ENCODE data around the gene OR51A4. TPM values are rescaled to one million over a fixed set of nuclear protein-coding genes. Genes with fewer than 3 reads are reported as not detected.

Gene OR51A4
- total RNA-seq, 2 experiments from 2014 or later, result not detected

GRCh38 chr11:4922304-4922703, 25.1 kb downstream of the OR51A4 start:
- H3K27ac ChIP-seq (ENCODE audit: low read depth, low read length, poor library complexity, severe bottlenecking), result no peak overlapping the region
- H3K4me1 ChIP-seq (ENCODE audit: insufficient read depth, low read length, poor library complexity, severe bottlenecking), result no peaks in the 10 kb centered on the region
- TF ChIP-seq EZH2phosphoT487 (IDR thresholded peaks at IDR 0.05; ENCODE audit: borderline replicate concordance, low read depth, low read length), result no peak
- no peak overlapping the region for H3K4me2 ChIP-seq (ENCODE audit: low read length)
- DNase-seq (ENCODE audit: low spot score), result no peak
- no peaks in the 10 kb centered on the region for H3K36me3 ChIP-seq (ENCODE audit: insufficient read depth, low read length)
- ChIA-PET POLR2A (no interaction called here), CTCF (ENCODE audit: unreplicated experiment) (no interaction called here)
- BruUV-seq (replicated peaks), result no TSS peak
- no peak overlapping the region for H2AFZ ChIP-seq (ENCODE audit: low read length)
- H3K4me3 ChIP-seq (ENCODE audit: low read depth, low read length, poor library complexity, severe bottlenecking), result no peak overlapping the region
- no peaks in the 10 kb centered on the region for H4K20me1 ChIP-seq (ENCODE audit: insufficient read depth, low read length)
- intact Hi-C loops (cut with micrococcal nuclease; ENCODE audit: unreplicated experiment), result no loop called here
- H3K9me3 ChIP-seq (ENCODE audit: low read length), result no peaks in the 10 kb centered on the region
- H3K79me2 ChIP-seq (ENCODE audit: insufficient read depth, low read depth, low read length), result no peaks in the 10 kb centered on the region
- no peaks in the 10 kb centered on the region for H3K9me2 ChIP-seq (ENCODE audit: insufficient read depth, low read length)

- no peak overlapping the region for H3K27ac ChIP-seq (ENCODE audit: low read depth, low read length, poor library complexity, severe bottlenecking)
- no peaks in the 10 kb centered on the region for H4K20me1 ChIP-seq (ENCODE audit: insufficient read depth, low read length)
- H3K4me1 ChIP-seq (ENCODE audit: insufficient read depth, low read length, poor library complexity, severe bottlenecking), result no peaks in the 10 kb centered on the region
- intact Hi-C loops (cut with micrococcal nuclease; ENCODE audit: unreplicated experiment), result no loop called here
- ChIA-PET CTCF (ENCODE audit: unreplicated experiment) (no interaction called here), POLR2A (no interaction called here)
- no peaks in the 10 kb centered on the region for H3K36me3 ChIP-seq (ENCODE audit: insufficient read depth, low read length)
- no peak overlapping the region for H3K4me3 ChIP-seq (ENCODE audit: low read depth, low read length, poor library complexity, severe bottlenecking)
- H3K9me2 ChIP-seq (ENCODE audit: insufficient read depth, low read length), result no peaks in the 10 kb centered on the region
- H3K4me2 ChIP-seq (ENCODE audit: low read length), result no peak overlapping the region
- H3K79me2 ChIP-seq (ENCODE audit: insufficient read depth, low read depth, low read length), result no peaks in the 10 kb centered on the region
- BruUV-seq (replicated peaks), result no TSS peak
- H3K9me3 ChIP-seq (ENCODE audit: low read length), result no peaks in the 10 kb centered on the region
- TF ChIP-seq EZH2phosphoT487 (IDR thresholded peaks at IDR 0.05; ENCODE audit: borderline replicate concordance, low read depth, low read length) (no peak), CTCF (conservative IDR thresholded peaks at IDR 0.05; ENCODE audit: low read length) (no peak)
- no peak overlapping the region for H2AFZ ChIP-seq (ENCODE audit: low read length)
- no peak for DNase-seq (ENCODE audit: low spot score)
Observed at GRCh38 chr11:4921796-4922195, 25.6 kb downstream of the OR51A4 start.

- BruUV-seq (replicated peaks), result no TSS peak
- intact Hi-C loops (cut with micrococcal nuclease; ENCODE audit: unreplicated experiment), result no loop called here
Observed at GRCh38 chr11:4919250-4919649, 28.2 kb downstream of the OR51A4 start, which contains the start of gene OR51G2. OR51G2 (minus strand) TSS chr11:4919350; CDS start chr11:4915663, 3,687 bp downstream.

More at GRCh38 chr11:4919250-4919649, 28.2 kb downstream of the OR51A4 start, which contains the start of gene OR51G2:
- H3K9me3 ChIP-seq (ENCODE audit: low read length), result no peaks in the 10 kb centered on the region
- no peak within 1 kb of the TSS for H3K27ac ChIP-seq (ENCODE audit: low read depth, low read length, poor library complexity, severe bottlenecking)
- no peak for DNase-seq (ENCODE audit: low spot score)
- no peaks in the 10 kb centered on the region for H4K20me1 ChIP-seq (ENCODE audit: insufficient read depth, low read length)
- H3K79me2 ChIP-seq (ENCODE audit: insufficient read depth, low read depth, low read length), result no peaks in the 10 kb centered on the region
- no peaks in the 10 kb centered on the region for H3K4me1 ChIP-seq (ENCODE audit: insufficient read depth, low read length, poor library complexity, severe bottlenecking)
- H3K4me2 ChIP-seq (ENCODE audit: low read length), result no peak within 1 kb of the TSS
- H3K9me2 ChIP-seq (ENCODE audit: insufficient read depth, low read length), result no peaks in the 10 kb centered on the region
- H3K36me3 ChIP-seq (ENCODE audit: insufficient read depth, low read length), result no peaks in the 10 kb centered on the region
- CTCF ChIA-PET (ENCODE audit: unreplicated experiment), result no interaction called here
- no peak within 1 kb of the TSS for H2AFZ ChIP-seq (ENCODE audit: low read length)
- no peak within 1 kb of the TSS for H3K4me3 ChIP-seq (ENCODE audit: low read depth, low read length, poor library complexity, severe bottlenecking)
- TF ChIP-seq CTCF (conservative IDR thresholded peaks at IDR 0.05; ENCODE audit: low read length), result no peak
- POLR2A ChIA-PET, result no interaction called here
